Neural progenitor cell (in vitro differentiated cells): ENCODE results near the gene ANKRD28.
"Not testable (repeated sequence)": the region's sequence is repeated elsewhere in the genome, so short reads cannot be mapped to it uniquely, and the experiment has no call there.

Experiments used
- EZH2 ChIP-seq: fragments of 200-600 bp; sonication (generic); IDR thresholded peaks from 2 replicates; pipeline ENCODE4 v1.6.1; 2017; ENCODE audit warnings: antibody characterized with exemption, mild to moderate bottlenecking, moderate library complexity
- EZH2phosphoT487 ChIP-seq: fragments of 200-600 bp; sonication (generic); IDR thresholded peaks from 2 replicates; pipeline ENCODE4 v1.6.1; 2017; ENCODE audit warnings: antibody characterized with exemption
- TF ChIP-seq, protein P1 (sequence below): fragments of 200-600 bp; sonication (generic); IDR thresholded peaks from 2 replicates; pipeline ENCODE4 v1.5.1; 2017; ENCODE audit warnings: antibody characterized with exemption, mild to moderate bottlenecking

- TF ChIP-seq, protein P1, sequence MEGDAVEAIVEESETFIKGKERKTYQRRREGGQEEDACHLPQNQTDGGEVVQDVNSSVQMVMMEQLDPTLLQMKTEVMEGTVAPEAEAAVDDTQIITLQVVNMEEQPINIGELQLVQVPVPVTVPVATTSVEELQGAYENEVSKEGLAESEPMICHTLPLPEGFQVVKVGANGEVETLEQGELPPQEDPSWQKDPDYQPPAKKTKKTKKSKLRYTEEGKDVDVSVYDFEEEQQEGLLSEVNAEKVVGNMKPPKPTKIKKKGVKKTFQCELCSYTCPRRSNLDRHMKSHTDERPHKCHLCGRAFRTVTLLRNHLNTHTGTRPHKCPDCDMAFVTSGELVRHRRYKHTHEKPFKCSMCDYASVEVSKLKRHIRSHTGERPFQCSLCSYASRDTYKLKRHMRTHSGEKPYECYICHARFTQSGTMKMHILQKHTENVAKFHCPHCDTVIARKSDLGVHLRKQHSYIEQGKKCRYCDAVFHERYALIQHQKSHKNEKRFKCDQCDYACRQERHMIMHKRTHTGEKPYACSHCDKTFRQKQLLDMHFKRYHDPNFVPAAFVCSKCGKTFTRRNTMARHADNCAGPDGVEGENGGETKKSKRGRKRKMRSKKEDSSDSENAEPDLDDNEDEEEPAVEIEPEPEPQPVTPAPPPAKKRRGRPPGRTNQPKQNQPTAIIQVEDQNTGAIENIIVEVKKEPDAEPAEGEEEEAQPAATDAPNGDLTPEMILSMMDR: not testable (repeated sequence)
- TF ChIP-seq EZH2, EZH2phosphoT487: not testable (repeated sequence)
These were observed 55.5 kb downstream of the ANKRD28 start for GRCh38 chr3:15742236-15742635.
